ENCODE measurements around the gene PDE4D.

PDE4D gene

DNA sequence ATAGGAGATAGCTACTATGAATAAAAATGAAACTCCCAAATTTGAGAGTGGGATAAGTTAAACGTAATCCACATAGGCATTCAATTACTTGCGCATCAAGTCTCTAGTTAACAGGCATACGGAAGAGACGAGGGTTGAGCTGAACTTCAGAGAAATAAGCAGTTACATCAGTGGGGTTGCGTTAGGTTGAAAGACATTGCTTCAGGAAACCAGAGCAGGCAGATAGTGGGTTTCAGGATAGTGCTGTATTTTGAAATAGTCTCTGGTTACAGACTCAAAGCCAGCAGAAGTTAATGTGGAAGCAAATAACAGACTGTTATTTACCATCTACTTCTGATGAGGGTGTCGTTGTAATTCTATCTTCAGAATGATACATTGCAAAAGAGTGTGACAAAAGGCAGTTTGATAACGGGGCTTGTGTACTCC, 533.4 kb downstream of the PDE4D start:
- H3K36me3 ChIP-seq = no peaks in the 10 kb centered on the region
- TF ChIP-seq CTCF (IDR thresholded peaks at IDR 0.05; ENCODE audit: low read depth, low read length) = no peak
- H3K4me3 ChIP-seq (ENCODE audit: low read depth, low read length) = no peak overlapping the region
- H3K4me1 ChIP-seq = peaks cover 6% of the 10 kb centered on the region; the same call in 1 of the 2 replicates
- no peaks in the 10 kb centered on the region for H3K9me3 ChIP-seq
- H3K27me3 ChIP-seq = no peaks in the 10 kb centered on the region
- no peak for DNase-seq

DNA sequence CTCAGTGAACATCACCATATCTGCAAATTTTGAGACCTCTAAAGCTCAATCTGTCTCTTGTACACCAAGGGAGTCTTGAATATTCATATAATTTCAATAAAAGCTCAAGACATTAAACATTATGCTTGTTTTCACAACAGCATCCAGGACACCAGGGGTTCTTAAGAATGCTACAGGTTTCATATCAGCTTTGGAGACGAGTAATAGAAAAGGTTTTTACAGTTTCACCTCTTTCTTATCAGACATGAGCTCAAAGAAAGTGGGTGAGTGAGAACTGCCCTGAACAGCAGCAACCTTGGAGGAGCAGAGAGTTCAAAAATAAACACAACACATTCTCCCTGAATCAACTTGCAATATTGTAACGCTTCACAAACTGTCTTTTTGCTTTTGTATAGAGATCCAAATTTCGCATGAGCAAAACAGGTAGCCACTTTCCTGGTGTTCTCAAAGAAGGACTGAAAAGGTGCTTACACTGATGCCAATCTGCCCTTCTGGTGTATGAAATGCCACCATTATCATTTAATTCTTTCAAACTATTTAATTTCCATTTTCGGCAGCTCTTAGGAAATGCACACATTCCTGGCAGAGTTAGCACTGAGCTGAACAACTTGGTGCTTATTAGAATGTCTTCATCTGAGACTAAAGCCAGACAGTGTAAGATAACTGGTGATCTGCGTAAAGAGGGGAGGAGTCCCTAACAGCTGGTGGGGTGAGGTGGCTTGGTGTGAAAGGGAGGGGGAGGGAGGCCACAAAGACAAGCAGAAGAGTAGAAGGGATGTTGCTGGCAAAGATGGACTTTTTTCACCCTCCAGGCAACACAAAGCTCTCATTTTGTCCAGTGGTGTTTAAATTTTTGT, 535.3 kb downstream of the PDE4D start:
- no peak for DNase-seq
- TF ChIP-seq CTCF (IDR thresholded peaks at IDR 0.05; ENCODE audit: low read depth, low read length) = no peak
- Histone ChIP-seq H3K4me3 (ENCODE audit: low read depth, low read length) (no peak overlapping the region), H3K27me3 (no peaks in the 10 kb centered on the region), H3K36me3 (no peaks in the 10 kb centered on the region), H3K4me1 (peaks cover 6% of the 10 kb centered on the region), H3K9me3 (no peaks in the 10 kb centered on the region)

GRCh38 chr5:59357381-59357977, 536.0 kb downstream of the PDE4D start:
- Histone ChIP-seq H3K4me3 (ENCODE audit: low read depth, low read length) (no peak overlapping the region), H3K27me3 (no peaks in the 10 kb centered on the region), H3K4me1 (peaks cover 6% of the 10 kb centered on the region), H3K9me3 (no peaks in the 10 kb centered on the region), H3K36me3 (no peaks in the 10 kb centered on the region)
- TF ChIP-seq CTCF (IDR thresholded peaks at IDR 0.05; ENCODE audit: low read depth, low read length) = no peak
- no peak for DNase-seq

DNA sequence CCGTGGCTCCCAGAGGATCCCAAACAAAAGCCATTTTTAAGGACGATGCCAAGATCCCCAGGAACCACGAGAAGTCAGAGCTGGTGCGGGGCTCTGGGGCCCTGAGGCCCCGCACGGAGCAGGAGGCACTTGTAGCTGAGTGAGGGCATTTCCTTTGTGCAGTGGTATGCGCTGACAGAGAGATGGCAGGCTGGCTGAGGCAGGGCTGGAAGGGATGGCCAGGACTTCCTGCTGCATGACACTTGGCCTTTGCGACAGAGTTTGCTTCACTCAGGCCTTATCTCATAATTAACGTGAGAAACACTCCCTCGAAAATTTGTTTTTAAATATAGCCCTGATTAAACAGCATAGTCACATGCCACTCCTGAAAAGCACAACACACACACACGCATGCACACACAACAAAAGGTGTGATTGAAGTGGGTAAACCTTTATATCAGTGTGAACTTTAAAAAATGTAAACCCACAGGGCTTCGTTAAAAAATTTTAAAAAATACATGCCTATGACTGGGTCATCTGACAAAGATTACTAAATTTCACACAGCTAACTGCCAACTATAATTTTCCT, 536.6 kb downstream of the PDE4D start:
- Histone ChIP-seq H3K4me3 (ENCODE audit: low read depth, low read length) (no peak overlapping the region), H3K4me1 (peaks cover 6% of the 10 kb centered on the region), H3K9me3 (no peaks in the 10 kb centered on the region), H3K36me3 (no peaks in the 10 kb centered on the region), H3K27me3 (no peaks in the 10 kb centered on the region)
- TF ChIP-seq CTCF (IDR thresholded peaks at IDR 0.05; ENCODE audit: low read depth, low read length) = no peak
- no peak for DNase-seq

DNA sequence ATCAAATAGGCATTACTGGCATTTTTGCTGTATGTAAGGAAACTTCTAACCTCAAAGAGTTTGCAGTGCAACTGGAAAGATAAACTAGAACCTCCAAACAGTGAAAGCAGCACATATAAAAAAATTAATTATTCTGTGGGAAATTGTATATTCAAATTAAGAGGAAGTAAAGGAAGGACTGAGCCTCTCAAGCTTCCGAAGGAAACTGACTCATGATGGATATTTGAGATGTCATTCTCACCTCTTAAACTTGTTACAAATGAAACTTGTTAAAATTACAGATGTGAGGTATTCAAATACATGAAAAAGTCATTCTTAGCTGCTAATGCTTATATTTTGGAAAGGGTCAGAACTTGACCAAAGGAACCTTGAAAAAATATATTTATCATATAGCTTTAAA, 538.7 kb downstream of the PDE4D start:
- DNase-seq = no peak

More for the DNA sequence above, 538.7 kb downstream of the PDE4D start:
- Histone ChIP-seq H3K4me1 (peaks cover 6% of the 10 kb centered on the region), H3K4me3 (ENCODE audit: low read depth, low read length) (no peak overlapping the region), H3K9me3 (no peaks in the 10 kb centered on the region), H3K36me3 (no peaks in the 10 kb centered on the region), H3K27me3 (no peaks in the 10 kb centered on the region)
- TF ChIP-seq CTCF (IDR thresholded peaks at IDR 0.05; ENCODE audit: low read depth, low read length) = no peak

All from BE2C (cell line).